ENCODE data around the gene TULP3.

DNA sequence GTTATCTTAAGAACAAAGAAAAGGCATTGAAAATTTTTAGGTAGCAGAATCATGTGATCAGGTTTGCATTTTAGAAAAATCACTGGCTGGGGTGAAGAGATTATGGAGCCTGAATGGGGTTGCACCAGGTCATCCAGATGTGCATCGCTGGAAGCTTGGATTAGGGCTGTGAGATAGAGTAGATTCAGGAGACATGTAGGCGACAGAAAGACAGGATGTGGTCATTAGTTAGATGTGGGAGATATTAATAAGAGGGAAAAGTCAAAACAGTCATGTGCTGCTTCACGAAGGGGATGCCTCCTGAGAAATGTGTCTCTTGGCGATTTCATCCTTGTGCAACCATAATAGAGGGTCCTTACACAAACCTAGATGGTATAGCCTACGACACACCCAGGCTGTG, 93.6 kb downstream of the TULP3 start:
- TF ChIP-seq GATA2 (IDR thresholded peaks at IDR 0.05; ENCODE audit: low read depth, low read length) (no peak), GATA3 (IDR thresholded peaks at IDR 0.05; ENCODE audit: low read depth, low read length) (no peak)
